H9 (cell line): ENCODE results near the gene HOXC13. TPM values are rescaled to one million over a fixed set of nuclear protein-coding genes. Genes with fewer than 3 reads are reported as not detected.

Experiments used
- DNase-seq: peaks from one replicate; pipeline ENCODE4 v3.0.0-alpha.2; 2017
- H2AFZ ChIP-seq: one replicate; pipeline ENCODE4 v1.6.1; 2013; ENCODE audit warnings: mild to moderate bottlenecking, low read length, control low read depth, moderate library complexity
- H2AK5ac ChIP-seq: 2 replicates; pipeline ENCODE4 v1.6.1; 2013; ENCODE audit warnings: low read length, control low read depth, mixed read lengths; ENCODE audit not compliant: insufficient read length
- H2BK120ac ChIP-seq: one replicate; pipeline ENCODE4 v1.6.1; 2013; ENCODE audit warnings: low read depth, mild to moderate bottlenecking, low read length, control low read depth, inconsistent platforms; ENCODE audit not compliant: poor library complexity, severe bottlenecking
- H2BK12ac ChIP-seq: 2 replicates; pipeline ENCODE4 v1.6.1; 2013; ENCODE audit warnings: low read length, control low read depth, mixed read lengths, low read depth; ENCODE audit not compliant: insufficient read length
- H2BK15ac ChIP-seq: 2 replicates; pipeline ENCODE4 v1.6.1; 2013; ENCODE audit warnings: low read depth, low read length, control low read depth
- H2BK20ac ChIP-seq: one replicate; pipeline ENCODE4 v1.6.1; 2013; ENCODE audit warnings: low read depth, mild to moderate bottlenecking, low read length, control low read depth, inconsistent platforms; ENCODE audit not compliant: poor library complexity, severe bottlenecking
- H2BK5ac ChIP-seq: 2 replicates; pipeline ENCODE4 v1.6.1; 2013; ENCODE audit warnings: low read length, control low read depth, mixed read lengths; ENCODE audit not compliant: insufficient read length
- H3K14ac ChIP-seq: 2 replicates; pipeline ENCODE4 v1.6.1; 2013; ENCODE audit warnings: low read length, control low read depth; ENCODE audit not compliant: insufficient read depth
- H3K18ac ChIP-seq: 2 replicates; pipeline ENCODE4 v1.6.1; 2013; ENCODE audit warnings: low read depth, mild to moderate bottlenecking, mixed read lengths, low read length, control low read depth; ENCODE audit not compliant: insufficient read length
- H3K23ac ChIP-seq: 2 replicates; pipeline ENCODE4 v1.6.1; 2013; ENCODE audit warnings: low read length, control low read depth, mixed read lengths, low read depth; ENCODE audit not compliant: insufficient read length
- H3K23me2 ChIP-seq: 2 replicates; pipeline ENCODE4 v1.6.1; 2013; ENCODE audit warnings: low read depth, mild to moderate bottlenecking, mixed read lengths, low read length, control low read depth; ENCODE audit not compliant: insufficient read length, poor library complexity, severe bottlenecking
- H3K27ac ChIP-seq: 2 replicates; pipeline ENCODE4 v1.5.1; 2013; ENCODE audit warnings: low read length, control low read depth, mixed read lengths, low read depth; ENCODE audit not compliant: insufficient read length
- H3K27me3 ChIP-seq: 2 replicates; pipeline ENCODE4 v1.6.1; 2013; ENCODE audit warnings: low read length, control low read depth, inconsistent platforms; ENCODE audit not compliant: insufficient read depth
- H3K4ac ChIP-seq: 2 replicates; pipeline ENCODE4 v1.6.1; 2013; ENCODE audit warnings: low read depth, mild to moderate bottlenecking, control low read depth, inconsistent platforms, low read length, moderate library complexity
- H3K4me1 ChIP-seq: 2 replicates; pipeline ENCODE4 v1.6.1; 2013; ENCODE audit warnings: low read length, control low read depth, inconsistent platforms; ENCODE audit not compliant: insufficient read depth
- H3K4me2 ChIP-seq: 2 replicates; pipeline ENCODE4 v1.6.1; 2013; ENCODE audit warnings: low read length, control low read depth, mixed read lengths; ENCODE audit not compliant: insufficient read length, insufficient read depth
- H3K56ac ChIP-seq: 2 replicates; pipeline ENCODE4 v1.6.1; 2013; ENCODE audit warnings: low read depth, mild to moderate bottlenecking, mixed read lengths, low read length, control low read depth; ENCODE audit not compliant: insufficient read length
- H3K79me1 ChIP-seq: 2 replicates; pipeline ENCODE4 v1.6.1; 2013; ENCODE audit warnings: low read depth, mild to moderate bottlenecking, moderate library complexity, low read length, control low read depth, inconsistent platforms; ENCODE audit not compliant: insufficient read depth, poor library complexity, severe bottlenecking
- H3K79me2 ChIP-seq: 2 replicates; pipeline ENCODE4 v1.6.1; 2013; ENCODE audit warnings: low read length, control low read depth, inconsistent platforms; ENCODE audit not compliant: insufficient read depth
- H3K9ac ChIP-seq: 2 replicates; pipeline ENCODE4 v1.6.1; 2013; ENCODE audit warnings: low read length, control low read depth, mixed read lengths; ENCODE audit not compliant: insufficient read length; ENCODE audit errors: extremely low read depth
- H3K9me3 ChIP-seq: one replicate; pipeline ENCODE4 v1.6.1; 2013; ENCODE audit warnings: low read depth, low read length, inconsistent platforms; ENCODE audit not compliant: control insufficient read depth
- H3T11ph ChIP-seq: one replicate; pipeline ENCODE4 v1.6.1; 2013; ENCODE audit warnings: mild to moderate bottlenecking, low read length, control low read depth, inconsistent platforms
- H4K20me1 ChIP-seq: one replicate; pipeline ENCODE4 v1.6.1; 2013; ENCODE audit not compliant: control insufficient read depth, insufficient read length, insufficient read depth
- H4K5ac ChIP-seq: 2 replicates; pipeline ENCODE4 v1.6.1; 2013; ENCODE audit warnings: low read depth, mild to moderate bottlenecking, mixed read lengths, low read length, control low read depth; ENCODE audit not compliant: insufficient read length
- H4K8ac ChIP-seq: replicated peaks from 2 replicates; pipeline ENCODE4 v1.6.1; 2013; ENCODE audit warnings: low read length, control low read depth, mixed read lengths, low read depth; ENCODE audit not compliant: insufficient read length
- H4K91ac ChIP-seq: 2 replicates; pipeline ENCODE4 v1.6.1; 2013; ENCODE audit warnings: low read depth, mild to moderate bottlenecking, moderate library complexity, mixed read lengths, low read length, control low read depth; ENCODE audit not compliant: insufficient read length
- H3K27ac Mint-ChIP-seq, 3 experiments: 2 replicates in 2 of 3; 3 replicates in 1 of 3; pipeline ENCODE4 v1.8.0; 2020 to 2021; ENCODE audit warnings: mixed read lengths in 3 of 3, mild to moderate bottlenecking in 1 of 3, moderate library complexity in 1 of 3
- H3K27me3 Mint-ChIP-seq: 2 replicates; pipeline ENCODE4 v1.8.0; 2021; ENCODE audit warnings: low read depth, mild to moderate bottlenecking, moderate library complexity, mixed read lengths
- H3K36me3 Mint-ChIP-seq, 3 experiments: 2 replicates in 2 of 3; 3 replicates in 1 of 3; pipeline ENCODE4 v1.8.0; 2020 to 2021; ENCODE audit warnings: low read depth in 3 of 3, mixed read lengths in 3 of 3; ENCODE audit not compliant: insufficient read depth in 1 of 3
- H3K4me1 Mint-ChIP-seq, 2 experiments: 2 replicates each; pipeline ENCODE4 v1.8.0; 2020; ENCODE audit warnings: mixed read lengths in 2 of 2
- H3K4me3 Mint-ChIP-seq, 2 experiments: 2 replicates in 1 of 2; 3 replicates in 1 of 2; pipeline ENCODE4 v1.8.0; 2020 to 2021; ENCODE audit warnings: mild to moderate bottlenecking in 2 of 2, mixed read lengths in 2 of 2, moderate library complexity in 1 of 2
- H3K9me3 Mint-ChIP-seq, 2 experiments: 2 replicates in 1 of 2; 3 replicates in 1 of 2; pipeline ENCODE4 v1.8.0; 2020; ENCODE audit warnings: mild to moderate bottlenecking in 2 of 2, mixed read lengths in 2 of 2, moderate library complexity in 1 of 2
- WGBS: extraction: QIAGEN DNeasy Blood & Tissue Kit; methylation state at CpG from one replicate; pipeline ENCODE4 v1.1.7; 2013; ENCODE audit warnings: missing lambda C conversion rate, low lambda C conversion rate, mixed read lengths; ENCODE audit not compliant: insufficient read length; ENCODE audit errors: extremely low coverage; 5-methylcytosine and 5-hydroxymethylcytosine counted together
- total RNA-seq: library from RNA; stranded (reverse); gene quantifications from 2 replicates; pipeline ENCODE4 v1.2.1, GENCODE V29; 2021
- TF ChIP-seq, protein P1 (sequence below): fragments of 200-600 bp; sonication (generic); conservative IDR thresholded peaks from 3 replicates; pipeline ENCODE4 v1.8.0; 2021; ENCODE audit warnings: antibody characterized with exemption, mild to moderate bottlenecking

The HOXC13 gene
- total RNA-seq, 1 experiment from 2014 or later: not detected

DNA sequence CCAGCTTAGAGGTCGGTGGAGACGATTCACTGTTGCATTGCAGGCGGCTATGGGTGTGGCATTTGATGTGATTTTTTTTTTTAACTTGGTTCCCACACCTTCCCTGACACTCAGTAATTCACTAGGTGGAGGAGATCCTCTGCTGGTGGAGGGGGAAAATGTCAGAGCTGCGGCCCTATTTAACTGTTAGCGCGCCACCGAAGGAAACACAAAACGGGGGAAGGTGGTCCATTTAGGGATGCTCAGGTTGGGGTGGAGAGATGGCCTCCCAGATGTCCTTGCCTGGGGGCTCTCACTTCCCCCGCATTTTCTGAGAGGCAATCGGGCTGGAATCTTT, 11.8 kb downstream of the HOXC13 start:
- Histone ChIP-seq H4K20me1 (no peaks in the 10 kb centered on the region), H2BK5ac (no peak overlapping the region), H3K23ac (no peak overlapping the region), H2BK12ac (no peak overlapping the region), H3K27me3 (peaks cover 98% of the 10 kb centered on the region), H3K27ac (no peak overlapping the region), H2BK120ac (no peak overlapping the region), H3K79me2 (no peaks in the 10 kb centered on the region), H3K56ac (no peak overlapping the region), H4K5ac (no peak overlapping the region), H2BK15ac (no peak overlapping the region), H3T11ph (no peak overlapping the region), H3K18ac (no peak overlapping the region), H2AK5ac (no peak overlapping the region), H3K4me2 (no peak overlapping the region), H3K4ac (no peak overlapping the region), H3K4me1 (no peaks in the 10 kb centered on the region), H4K8ac (no peak overlapping the region), H3K9me3 (no peaks in the 10 kb centered on the region), H3K14ac (no peak overlapping the region), H3K23me2 (no peaks in the 10 kb centered on the region), H3K79me1 (no peaks in the 10 kb centered on the region), H3K9ac (no peak overlapping the region), H2BK20ac (no peak overlapping the region), H2AFZ (no peak overlapping the region), H4K91ac (no peak overlapping the region)
- DNase-seq: no peak
- H3K27me3 Mint-ChIP-seq: peaks cover 99% of the 10 kb centered on the region
- H3K27ac Mint-ChIP-seq: no peak overlapping the region
- WGBS: no CpG with 5 or more reads among the region's 10 CpGs
- H3K4me3 Mint-ChIP-seq: no peak overlapping the region; a peak in 1 of 5 replicates
- peaks cover 0 to 9% of the 10 kb centered on the region in 2 experiments; a peak in 4 of 5 replicates for H3K9me3 Mint-ChIP-seq
- no peaks in the 10 kb centered on the region for H3K36me3 Mint-ChIP-seq
- peaks cover 6 to 16% of the 10 kb centered on the region in 2 experiments; a peak in 3 of 4 replicates for H3K4me1 Mint-ChIP-seq
- TF ChIP-seq, protein P1, sequence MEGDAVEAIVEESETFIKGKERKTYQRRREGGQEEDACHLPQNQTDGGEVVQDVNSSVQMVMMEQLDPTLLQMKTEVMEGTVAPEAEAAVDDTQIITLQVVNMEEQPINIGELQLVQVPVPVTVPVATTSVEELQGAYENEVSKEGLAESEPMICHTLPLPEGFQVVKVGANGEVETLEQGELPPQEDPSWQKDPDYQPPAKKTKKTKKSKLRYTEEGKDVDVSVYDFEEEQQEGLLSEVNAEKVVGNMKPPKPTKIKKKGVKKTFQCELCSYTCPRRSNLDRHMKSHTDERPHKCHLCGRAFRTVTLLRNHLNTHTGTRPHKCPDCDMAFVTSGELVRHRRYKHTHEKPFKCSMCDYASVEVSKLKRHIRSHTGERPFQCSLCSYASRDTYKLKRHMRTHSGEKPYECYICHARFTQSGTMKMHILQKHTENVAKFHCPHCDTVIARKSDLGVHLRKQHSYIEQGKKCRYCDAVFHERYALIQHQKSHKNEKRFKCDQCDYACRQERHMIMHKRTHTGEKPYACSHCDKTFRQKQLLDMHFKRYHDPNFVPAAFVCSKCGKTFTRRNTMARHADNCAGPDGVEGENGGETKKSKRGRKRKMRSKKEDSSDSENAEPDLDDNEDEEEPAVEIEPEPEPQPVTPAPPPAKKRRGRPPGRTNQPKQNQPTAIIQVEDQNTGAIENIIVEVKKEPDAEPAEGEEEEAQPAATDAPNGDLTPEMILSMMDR: no peak
